ENCODE measurements around the gene LAMP1.

LAMP1 gene

GRCh38 chr13:113349050-113349449, 52.0 kb downstream of the LAMP1 start:
- no peak for ATAC-seq
- TF ChIP-seq TCF4 (CRISPR knock-in tag; IDR thresholded peaks at IDR 0.05; ENCODE audit: borderline replicate concordance) (no peak), POU6F1 (CRISPR knock-in tag; IDR thresholded peaks at IDR 0.05; ENCODE audit: borderline replicate concordance, low read depth) (no peak), ARNTL (CRISPR knock-in tag; IDR thresholded peaks at IDR 0.05; ENCODE audit: borderline replicate concordance, low read depth) (no peak), ZNF70 (CRISPR knock-in tag; IDR thresholded peaks at IDR 0.05) (no peak), CSDC2 (CRISPR knock-in tag; IDR thresholded peaks at IDR 0.05) (no peak), ESRRG (CRISPR knock-in tag; IDR thresholded peaks at IDR 0.05) (no peak), RARB (CRISPR knock-in tag; IDR thresholded peaks at IDR 0.05) (no peak), PATZ1 (CRISPR knock-in tag; IDR thresholded peaks at IDR 0.05; ENCODE audit: borderline replicate concordance) (no peak), TOX (CRISPR knock-in tag; IDR thresholded peaks at IDR 0.05; ENCODE audit: borderline replicate concordance) (no peak), GLIS3 (CRISPR knock-in tag; IDR thresholded peaks at IDR 0.05) (no peak), TSHZ2 (CRISPR knock-in tag; IDR thresholded peaks at IDR 0.05) (no peak), CSRNP3 (CRISPR knock-in tag; IDR thresholded peaks at IDR 0.05) (no peak), ZC3H10 (CRISPR knock-in tag; IDR thresholded peaks at IDR 0.05) (no peak), OSR1 (CRISPR knock-in tag; IDR thresholded peaks at IDR 0.05) (no peak), SNAI2 (CRISPR knock-in tag; IDR thresholded peaks at IDR 0.05) (no peak), PPARA (CRISPR knock-in tag; IDR thresholded peaks at IDR 0.05; ENCODE audit: borderline replicate concordance) (no peak), ZNF565 (CRISPR knock-in tag; conservative IDR thresholded peaks at IDR 0.05; ENCODE audit: low read depth) (no peak), CREB5 (CRISPR knock-in tag; IDR thresholded peaks at IDR 0.05; ENCODE audit: low read depth) (no peak)

- ATAC-seq = no peak
- TF ChIP-seq OSR1 (CRISPR knock-in tag; IDR thresholded peaks at IDR 0.05) (no peak), GLIS3 (CRISPR knock-in tag; IDR thresholded peaks at IDR 0.05) (no peak), TOX (CRISPR knock-in tag; IDR thresholded peaks at IDR 0.05; ENCODE audit: borderline replicate concordance) (no peak)
Observed at GRCh38 chr13:113349491-113349890, 52.5 kb downstream of the LAMP1 start.

GRCh38 chr13:113350065-113350937, 53.3 kb downstream of the LAMP1 start:
- peak; percentile 45; the same call in 2 of the 3 replicates for ATAC-seq
- TF ChIP-seq OSR1 (CRISPR knock-in tag; IDR thresholded peaks at IDR 0.05) = no peak
- no peak for TF ChIP-seq ESRRG (CRISPR knock-in tag; IDR thresholded peaks at IDR 0.05)
- no peak for TF ChIP-seq TSHZ2 (CRISPR knock-in tag; IDR thresholded peaks at IDR 0.05)
- TF ChIP-seq ARNTL (CRISPR knock-in tag; IDR thresholded peaks at IDR 0.05; ENCODE audit: borderline replicate concordance, low read depth) = no peak
- TF ChIP-seq PPARA (CRISPR knock-in tag; IDR thresholded peaks at IDR 0.05; ENCODE audit: borderline replicate concordance) = no peak
- no peak for TF ChIP-seq CREB5 (CRISPR knock-in tag; IDR thresholded peaks at IDR 0.05; ENCODE audit: low read depth)
- TF ChIP-seq ZC3H10 (CRISPR knock-in tag; IDR thresholded peaks at IDR 0.05) = no peak
- TF ChIP-seq ZNF565 (CRISPR knock-in tag; conservative IDR thresholded peaks at IDR 0.05; ENCODE audit: low read depth) = no peak
- TF ChIP-seq ZNF70 (CRISPR knock-in tag; IDR thresholded peaks at IDR 0.05) = no peak
- no peak for TF ChIP-seq ZNF8 (CRISPR knock-in tag; IDR thresholded peaks at IDR 0.05)
- no peak for TF ChIP-seq RARB (CRISPR knock-in tag; IDR thresholded peaks at IDR 0.05)
- no peak for TF ChIP-seq ZFP3 (CRISPR knock-in tag; IDR thresholded peaks at IDR 0.05)

Data from SK-N-SH treated with all-trans-retinoic acid at 6 μM for 48 hours (cell line).